Esophagus (tissue), 2 donors: ENCODE results near the gene TXNDC8. TPM values are rescaled to one million over a fixed set of nuclear protein-coding genes. Genes with fewer than 3 reads are reported as not detected.

Source experiments
- H3K27ac ChIP-seq, 2 donors: one replicate each; pipeline ENCODE4 v1.5.1; 2013; ENCODE audit warnings: low read depth in 2 of 2, mild to moderate bottlenecking in 2 of 2, inconsistent platforms in 1 of 2, low read length in 1 of 2, moderate library complexity in 1 of 2
- H3K27me3 ChIP-seq, 2 donors: one replicate each; pipeline ENCODE4 v1.6.1; 2013; ENCODE audit warnings: low read length in 2 of 2, control low read depth in 1 of 2, mild to moderate bottlenecking in 1 of 2; ENCODE audit not compliant: insufficient read depth in 2 of 2, control insufficient read depth in 1 of 2
- H3K36me3 ChIP-seq, 2 donors: one replicate each; pipeline ENCODE4 v1.6.1; 2013; ENCODE audit warnings: low read length in 1 of 2; ENCODE audit not compliant: control insufficient read depth in 2 of 2, insufficient read depth in 2 of 2
- H3K4me1 ChIP-seq, 2 donors: one replicate each; pipeline ENCODE4 v1.6.1; 2013; ENCODE audit warnings: low read length in 1 of 2; ENCODE audit not compliant: control insufficient read depth in 2 of 2, insufficient read depth in 2 of 2
- H3K4me3 ChIP-seq, 2 donors: one replicate each; pipeline ENCODE4 v1.5.1; 2013; ENCODE audit warnings: low read length in 2 of 2, mild to moderate bottlenecking in 2 of 2, low read depth in 1 of 2, moderate library complexity in 1 of 2
- H3K9me3 ChIP-seq, 2 donors: one replicate each; pipeline ENCODE4 v1.6.1; 2013; ENCODE audit warnings: mild to moderate bottlenecking in 2 of 2, low read depth in 1 of 2, low read length in 1 of 2, moderate library complexity in 1 of 2; ENCODE audit not compliant: control insufficient read depth in 2 of 2, insufficient read depth in 1 of 2
- WGBS, 2 donors: extraction: QIAGEN DNeasy Blood & Tissue Kit; methylation state at CpG; one replicate each; pipeline ENCODE4 v1.1.7; 2013; 5-methylcytosine and 5-hydroxymethylcytosine counted together
- polyA plus RNA-seq, 2 donors: library from polyadenylated mRNA; stranded (reverse); fragments of 200-250 nt; gene quantifications; one replicate each; pipeline ENCODE4 v1.2.3, GENCODE V29; 2013
- donor health status: healthy with polysubstance abuse.
- donor health status: Bipolar disorder and iron deficiency.

TXNDC8 gene
- polyA plus RNA-seq, 2 donors: not detected

- WGBS, 2 donors: 19 to 26% methylated on average over 1 of the region's 1 CpG
- no peaks in the 10 kb centered on the region for H3K9me3 ChIP-seq
- no peaks in the 10 kb centered on the region for H3K27me3 ChIP-seq
- no peaks in the 10 kb centered on the region for H3K36me3 ChIP-seq
- no peaks in the 10 kb centered on the region for H3K4me1 ChIP-seq
- H3K27ac ChIP-seq: peak overlapping the region; percentile 77 to 78
- no peak overlapping the region for H3K4me3 ChIP-seq
Measured at GRCh38 chr9:110351009-110351467, 13.4 kb upstream of the TXNDC8 start.

- 30 to 41% methylated on average over 3 of the region's 3 CpGs for WGBS, 2 donors
Measured at GRCh38 chr9:110346325-110346724, 8.7 kb upstream of the TXNDC8 start.

GRCh38 chr9:110344821-110345220 is 7.2 kb upstream of the TXNDC8 start:
- H3K27ac ChIP-seq: no peak overlapping the region
- H3K4me1 ChIP-seq: no peaks in the 10 kb centered on the region
- no peaks in the 10 kb centered on the region for H3K9me3 ChIP-seq
- 79% methylated on average over 6 of the region's 6 CpGs for WGBS, 2 donors
- no peaks in the 10 kb centered on the region for H3K27me3 ChIP-seq
- H3K4me3 ChIP-seq: no peak overlapping the region
- no peaks in the 10 kb centered on the region for H3K36me3 ChIP-seq

More at GRCh38 chr9:110346325-110346724, 8.7 kb upstream of the TXNDC8 start:
- Histone ChIP-seq H3K9me3 (no peaks in the 10 kb centered on the region), H3K27me3 (no peaks in the 10 kb centered on the region), H3K27ac (no peak overlapping the region), H3K4me3 (no peak overlapping the region), H3K4me1 (no peaks in the 10 kb centered on the region), H3K36me3 (no peaks in the 10 kb centered on the region)

GRCh38 chr9:110343551-110343950 is 5.9 kb upstream of the TXNDC8 start:
- no peak overlapping the region for H3K4me3 ChIP-seq
- no peaks in the 10 kb centered on the region for H3K9me3 ChIP-seq
- no peaks in the 10 kb centered on the region for H3K36me3 ChIP-seq
- H3K4me1 ChIP-seq: no peaks in the 10 kb centered on the region
- no peak overlapping the region for H3K27ac ChIP-seq
- no peaks in the 10 kb centered on the region for H3K27me3 ChIP-seq
- WGBS, 2 donors: 90 to 91% methylated on average over 5 of the region's 5 CpGs

- 74 to 86% methylated on average over 2 of the region's 2 CpGs for WGBS, 2 donors
Measured at GRCh38 chr9:110340306-110340705, 2.6 kb upstream of the TXNDC8 start.

GRCh38 chr9:110338143-110338542 is 480 bp upstream of the TXNDC8 start:
- peaks cover 0 to under 1% of the 10 kb centered on the region in 2 donors for H3K4me1 ChIP-seq
- no peak overlapping the region for H3K27ac ChIP-seq
- 61 to 72% methylated on average over 1 of the region's 1 CpG for WGBS, 2 donors
- no peaks in the 10 kb centered on the region for H3K9me3 ChIP-seq
- no peak overlapping the region for H3K4me3 ChIP-seq
- no peaks in the 10 kb centered on the region for H3K27me3 ChIP-seq
- no peaks in the 10 kb centered on the region for H3K36me3 ChIP-seq

More at GRCh38 chr9:110340306-110340705, 2.6 kb upstream of the TXNDC8 start:
- H3K4me3 ChIP-seq: no peak overlapping the region
- no peaks in the 10 kb centered on the region for H3K27me3 ChIP-seq
- no peaks in the 10 kb centered on the region for H3K36me3 ChIP-seq
- H3K4me1 ChIP-seq: no peaks in the 10 kb centered on the region
- no peaks in the 10 kb centered on the region for H3K9me3 ChIP-seq
- no peak overlapping the region for H3K27ac ChIP-seq

- no peak overlapping the region for H3K4me3 ChIP-seq
- H3K27ac ChIP-seq: no peak overlapping the region
- H3K9me3 ChIP-seq: no peaks in the 10 kb centered on the region
- H3K4me1 ChIP-seq: peaks cover 0 to 3% of the 10 kb centered on the region in 2 donors
- H3K27me3 ChIP-seq: no peaks in the 10 kb centered on the region
- H3K36me3 ChIP-seq: no peaks in the 10 kb centered on the region
- 62% methylated on average over 1 of the region's 1 CpG for WGBS, 2 donors
Measured at GRCh38 chr9:110336363-110336762, 1.3 kb downstream of the TXNDC8 start.

- Histone ChIP-seq H3K36me3 (no peaks in the 10 kb centered on the region), H3K4me1 (peaks cover 0 to 3% of the 10 kb centered on the region in 2 donors), H3K27me3 (no peaks in the 10 kb centered on the region), H3K4me3 (no peak overlapping the region), H3K9me3 (no peaks in the 10 kb centered on the region), H3K27ac (peak overlapping the region in 1 of 2 donors; percentile 45)
Measured at GRCh38 chr9:110334871-110335270, 2.8 kb downstream of the TXNDC8 start.

- Histone ChIP-seq H3K27me3 (no peaks in the 10 kb centered on the region), H3K36me3 (no peaks in the 10 kb centered on the region), H3K4me3 (no peak overlapping the region), H3K27ac (no peak overlapping the region), H3K9me3 (no peaks in the 10 kb centered on the region), H3K4me1 (peaks cover 0 to 3% of the 10 kb centered on the region in 2 donors)
- WGBS, 2 donors: 83 to 84% methylated on average over 4 of the region's 4 CpGs
Measured at GRCh38 chr9:110334183-110334582, 3.5 kb downstream of the TXNDC8 start.

GRCh38 chr9:110332766-110333165 is 4.9 kb downstream of the TXNDC8 start:
- H3K36me3 ChIP-seq: no peaks in the 10 kb centered on the region
- 53 to 64% methylated on average over 3 of the region's 3 CpGs for WGBS, 2 donors
- no peaks in the 10 kb centered on the region for H3K9me3 ChIP-seq
- peak overlapping the region in 1 of 2 donors; percentile 65 for H3K27ac ChIP-seq
- peaks cover 0 to 3% of the 10 kb centered on the region in 2 donors for H3K4me1 ChIP-seq
- no peaks in the 10 kb centered on the region for H3K27me3 ChIP-seq
- H3K4me3 ChIP-seq: no peak overlapping the region
